ENCODE measurements around the gene FAM81A.

The FAM81A gene
- 0 to 0.09 (median 0) reads per million in 3 donors for total RNA-seq

GRCh38 chr15:59437817-59438624 lies at the start of gene FAM81A:
TSS of gene FAM81A (plus strand) at chr15:59438186. CDS start at chr15:59458627, 20,441 bp downstream.
- Histone ChIP-seq H3K4me3 (ENCODE audit: insufficient read depth, low read depth, low read length, poor library complexity, severe bottlenecking) (peak within 1 kb of the TSS; percentile 35), H3K36me3 (ENCODE audit: control insufficient read depth, insufficient read depth, low read length) (no peaks in the 10 kb centered on the region), H3K9me3 (ENCODE audit: control insufficient read depth, low read length) (no peaks in the 10 kb centered on the region), H3K4me1 (ENCODE audit: control insufficient read depth, insufficient read depth, low read length, poor library complexity, severe bottlenecking) (peaks cover 7% of the 10 kb centered on the region), H3K27ac (ENCODE audit: insufficient read depth, low read length, poor library complexity, severe bottlenecking) (no peak within 1 kb of the TSS), H3K27me3 (replicated peaks; ENCODE audit: control insufficient read depth, insufficient read depth, low read length, poor library complexity, severe bottlenecking) (peaks cover 19% of the 10 kb centered on the region)
- DNase-seq: no peak

- H3K27me3 ChIP-seq (replicated peaks; ENCODE audit: control insufficient read depth, insufficient read depth, low read length, poor library complexity, severe bottlenecking): no peaks in the 10 kb centered on the region
- H3K27ac ChIP-seq (ENCODE audit: insufficient read depth, low read length, poor library complexity, severe bottlenecking): no peak overlapping the region
- no peak for DNase-seq
- no peak overlapping the region for H3K4me3 ChIP-seq (ENCODE audit: insufficient read depth, low read depth, low read length, poor library complexity, severe bottlenecking)
- H3K4me1 ChIP-seq (ENCODE audit: control insufficient read depth, insufficient read depth, low read length, poor library complexity, severe bottlenecking): no peaks in the 10 kb centered on the region
- no peaks in the 10 kb centered on the region for H3K36me3 ChIP-seq (ENCODE audit: control insufficient read depth, insufficient read depth, low read length)
- no peaks in the 10 kb centered on the region for H3K9me3 ChIP-seq (ENCODE audit: control insufficient read depth, low read length)
These were observed 49.3 kb upstream of the FAM81A start for GRCh38 chr15:59388670-59389069.

GRCh38 chr15:59392299-59392698 lies 45.7 kb upstream of the FAM81A start:
- DNase-seq: no peak
- no peak overlapping the region for H3K27ac ChIP-seq (ENCODE audit: insufficient read depth, low read length, poor library complexity, severe bottlenecking)
- no peaks in the 10 kb centered on the region for H3K4me1 ChIP-seq (ENCODE audit: control insufficient read depth, insufficient read depth, low read length, poor library complexity, severe bottlenecking)
- no peaks in the 10 kb centered on the region for H3K36me3 ChIP-seq (ENCODE audit: control insufficient read depth, insufficient read depth, low read length)
- H3K9me3 ChIP-seq (ENCODE audit: control insufficient read depth, low read length): no peaks in the 10 kb centered on the region
- H3K4me3 ChIP-seq (ENCODE audit: insufficient read depth, low read depth, low read length, poor library complexity, severe bottlenecking): no peak overlapping the region
- H3K27me3 ChIP-seq (replicated peaks; ENCODE audit: control insufficient read depth, insufficient read depth, low read length, poor library complexity, severe bottlenecking): no peaks in the 10 kb centered on the region

DNA sequence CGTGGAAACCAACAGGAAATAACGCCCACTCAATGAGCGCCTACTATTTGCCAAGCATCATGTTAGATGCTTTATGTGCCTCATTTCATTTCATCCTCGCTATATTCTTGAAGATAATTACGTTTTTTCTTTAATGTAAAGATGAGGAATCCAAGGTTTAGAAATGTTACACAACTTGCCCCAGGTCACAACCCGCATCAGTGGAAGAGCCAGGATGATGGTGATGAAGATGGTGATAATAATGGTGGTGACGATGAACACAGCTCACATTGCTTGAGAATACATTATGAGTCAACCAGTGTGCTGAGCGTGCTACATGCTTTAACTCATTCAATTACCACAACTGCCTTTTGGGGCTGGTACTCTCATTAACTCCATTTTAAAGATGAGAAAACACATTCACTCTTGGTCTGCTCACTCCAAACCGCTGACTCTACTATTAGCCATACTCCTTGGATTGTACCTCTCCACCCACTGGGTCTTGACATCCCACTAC lies 43.8 kb upstream of the FAM81A start:
- Histone ChIP-seq H3K4me1 (ENCODE audit: control insufficient read depth, insufficient read depth, low read length, poor library complexity, severe bottlenecking) (no peaks in the 10 kb centered on the region), H3K9me3 (ENCODE audit: control insufficient read depth, low read length) (no peaks in the 10 kb centered on the region), H3K27ac (ENCODE audit: insufficient read depth, low read length, poor library complexity, severe bottlenecking) (no peak overlapping the region), H3K27me3 (replicated peaks; ENCODE audit: control insufficient read depth, insufficient read depth, low read length, poor library complexity, severe bottlenecking) (no peaks in the 10 kb centered on the region), H3K36me3 (ENCODE audit: control insufficient read depth, insufficient read depth, low read length) (no peaks in the 10 kb centered on the region), H3K4me3 (ENCODE audit: insufficient read depth, low read depth, low read length, poor library complexity, severe bottlenecking) (no peak overlapping the region)
- no peak for DNase-seq

- Histone ChIP-seq H3K9me3 (ENCODE audit: control insufficient read depth, low read length) (no peaks in the 10 kb centered on the region), H3K27me3 (replicated peaks; ENCODE audit: control insufficient read depth, insufficient read depth, low read length, poor library complexity, severe bottlenecking) (no peaks in the 10 kb centered on the region), H3K36me3 (ENCODE audit: control insufficient read depth, insufficient read depth, low read length) (no peaks in the 10 kb centered on the region), H3K4me3 (ENCODE audit: insufficient read depth, low read depth, low read length, poor library complexity, severe bottlenecking) (no peak overlapping the region), H3K27ac (ENCODE audit: insufficient read depth, low read length, poor library complexity, severe bottlenecking) (no peak overlapping the region), H3K4me1 (ENCODE audit: control insufficient read depth, insufficient read depth, low read length, poor library complexity, severe bottlenecking) (no peaks in the 10 kb centered on the region)
- no peak for DNase-seq
These were observed 41.8 kb upstream of the FAM81A start for GRCh38 chr15:59396211-59396610.

DNA sequence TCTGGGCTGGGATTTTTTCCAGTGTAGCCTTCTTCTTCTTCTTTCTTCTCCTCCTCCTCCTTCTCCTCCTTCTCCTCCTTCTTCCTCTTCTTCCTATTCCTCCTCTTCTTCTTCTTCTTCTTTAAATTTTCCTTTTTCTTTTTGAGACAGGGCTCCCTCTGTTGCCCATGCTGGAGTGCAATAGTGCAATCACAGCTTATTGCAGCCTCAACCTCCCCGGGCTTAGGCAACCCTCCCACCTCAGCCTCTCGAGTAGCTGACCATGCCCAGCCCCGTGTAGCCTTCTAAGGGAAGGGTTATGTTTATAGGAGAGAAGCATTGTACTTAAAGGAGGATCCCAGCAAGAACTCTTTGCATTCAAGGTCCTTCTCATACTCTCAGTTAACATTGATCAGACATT lies 41.3 kb upstream of the FAM81A start:
- H3K9me3 ChIP-seq (ENCODE audit: control insufficient read depth, low read length): no peaks in the 10 kb centered on the region
- H3K27ac ChIP-seq (ENCODE audit: insufficient read depth, low read length, poor library complexity, severe bottlenecking): no peak overlapping the region
- no peaks in the 10 kb centered on the region for H3K36me3 ChIP-seq (ENCODE audit: control insufficient read depth, insufficient read depth, low read length)
- DNase-seq: no peak
- no peak overlapping the region for H3K4me3 ChIP-seq (ENCODE audit: insufficient read depth, low read depth, low read length, poor library complexity, severe bottlenecking)
- no peaks in the 10 kb centered on the region for H3K27me3 ChIP-seq (replicated peaks; ENCODE audit: control insufficient read depth, insufficient read depth, low read length, poor library complexity, severe bottlenecking)
- H3K4me1 ChIP-seq (ENCODE audit: control insufficient read depth, insufficient read depth, low read length, poor library complexity, severe bottlenecking): no peaks in the 10 kb centered on the region

DNA sequence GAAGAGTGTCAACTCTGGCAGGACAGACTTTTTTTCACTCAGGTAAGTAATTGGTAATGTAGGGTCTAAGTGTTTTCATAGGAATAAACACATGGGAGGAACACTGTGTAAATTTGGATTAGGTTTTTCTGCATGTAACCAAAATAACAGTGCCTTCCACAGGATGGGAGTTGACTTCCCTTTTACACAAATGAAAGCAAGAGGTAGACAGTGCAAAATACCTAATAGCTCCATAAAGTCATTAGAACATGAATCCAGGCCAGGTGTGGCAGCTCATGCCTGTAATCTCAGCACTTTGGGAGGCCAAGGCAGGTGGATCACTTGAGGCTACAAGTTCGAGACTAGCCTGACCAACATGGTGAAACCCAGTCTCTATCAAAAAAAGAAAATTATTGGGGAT lies 39.8 kb upstream of the FAM81A start:
- Histone ChIP-seq H3K4me1 (ENCODE audit: control insufficient read depth, insufficient read depth, low read length, poor library complexity, severe bottlenecking) (no peaks in the 10 kb centered on the region), H3K27ac (ENCODE audit: insufficient read depth, low read length, poor library complexity, severe bottlenecking) (no peak overlapping the region), H3K27me3 (replicated peaks; ENCODE audit: control insufficient read depth, insufficient read depth, low read length, poor library complexity, severe bottlenecking) (no peaks in the 10 kb centered on the region), H3K36me3 (ENCODE audit: control insufficient read depth, insufficient read depth, low read length) (no peaks in the 10 kb centered on the region), H3K9me3 (ENCODE audit: control insufficient read depth, low read length) (no peaks in the 10 kb centered on the region), H3K4me3 (ENCODE audit: insufficient read depth, low read depth, low read length, poor library complexity, severe bottlenecking) (no peak overlapping the region)
- no peak for DNase-seq

DNA sequence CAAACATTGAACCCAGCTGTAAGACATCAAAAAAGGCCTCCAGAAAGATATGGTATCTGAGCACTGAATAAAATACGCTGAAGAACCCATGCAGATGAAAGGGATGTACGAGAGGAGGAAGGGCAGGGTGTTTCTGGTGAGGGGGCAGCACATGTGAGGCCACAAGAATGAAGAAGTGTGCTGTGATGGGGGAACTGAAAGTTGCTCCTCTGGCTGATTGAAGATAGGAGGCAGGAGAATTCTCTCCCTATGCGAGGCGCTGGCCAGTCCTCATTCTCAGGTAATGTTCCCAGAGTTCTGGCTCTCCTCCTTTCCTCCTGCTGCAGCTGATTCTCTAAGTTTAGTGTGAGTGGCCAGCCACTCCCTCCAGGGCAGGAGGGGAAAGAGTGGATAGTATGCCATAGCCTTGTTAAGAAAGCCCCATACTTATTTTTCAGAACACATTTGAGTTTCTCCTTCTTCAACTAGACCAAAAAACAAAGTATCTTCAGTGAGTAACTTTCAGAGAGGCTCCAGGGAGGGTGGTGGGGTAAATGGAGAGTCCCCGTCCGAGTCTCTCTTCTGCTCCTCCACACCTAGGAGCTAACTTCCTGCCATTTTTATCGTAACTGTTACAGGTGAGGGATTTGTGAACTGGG lies 38.4 kb upstream of the FAM81A start:
- no peaks in the 10 kb centered on the region for H3K9me3 ChIP-seq (ENCODE audit: control insufficient read depth, low read length)
- H3K36me3 ChIP-seq (ENCODE audit: control insufficient read depth, insufficient read depth, low read length): no peaks in the 10 kb centered on the region
- no peak for DNase-seq
- H3K27ac ChIP-seq (ENCODE audit: insufficient read depth, low read length, poor library complexity, severe bottlenecking): no peak overlapping the region
- no peaks in the 10 kb centered on the region for H3K4me1 ChIP-seq (ENCODE audit: control insufficient read depth, insufficient read depth, low read length, poor library complexity, severe bottlenecking)
- no peak overlapping the region for H3K4me3 ChIP-seq (ENCODE audit: insufficient read depth, low read depth, low read length, poor library complexity, severe bottlenecking)
- no peaks in the 10 kb centered on the region for H3K27me3 ChIP-seq (replicated peaks; ENCODE audit: control insufficient read depth, insufficient read depth, low read length, poor library complexity, severe bottlenecking)

DNA sequence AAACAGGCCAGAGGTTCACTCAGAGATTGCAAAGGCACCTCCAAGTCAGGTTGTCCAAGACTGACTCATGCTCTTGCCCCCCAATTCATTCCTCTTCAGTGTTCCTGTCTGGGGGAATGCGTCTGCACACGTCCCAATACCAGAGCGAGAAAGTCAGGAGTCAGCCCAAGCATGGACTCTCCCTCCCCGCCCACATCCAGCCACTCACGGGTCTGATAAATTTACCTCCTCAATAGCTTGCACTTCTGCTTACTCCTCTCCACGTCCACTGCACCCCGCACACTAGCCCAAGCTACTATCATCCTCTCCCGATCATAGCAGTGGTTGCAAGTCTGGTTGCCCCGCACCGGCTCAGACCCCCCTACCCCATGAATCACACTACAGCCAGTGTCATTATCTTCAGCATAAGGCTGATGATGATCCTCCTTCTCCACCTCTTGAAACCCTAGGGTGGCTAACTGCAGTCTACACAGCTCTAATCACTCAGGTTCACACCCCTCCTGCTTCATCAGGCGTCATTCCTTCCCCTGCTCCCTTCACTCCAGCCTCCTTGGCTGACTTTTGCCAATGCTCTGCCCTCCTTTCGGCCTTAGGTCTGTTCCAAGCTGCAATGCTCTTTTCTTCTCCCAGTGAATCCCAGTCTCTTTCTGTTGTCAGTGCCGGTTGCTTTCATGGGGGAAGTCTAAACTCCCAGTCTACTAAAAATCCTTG lies 37.7 kb upstream of the FAM81A start:
- no peak for DNase-seq

More for the DNA sequence above, 37.7 kb upstream of the FAM81A start:
- no peaks in the 10 kb centered on the region for H3K9me3 ChIP-seq (ENCODE audit: control insufficient read depth, low read length)
- H3K27ac ChIP-seq (ENCODE audit: insufficient read depth, low read length, poor library complexity, severe bottlenecking): no peak overlapping the region
- no peaks in the 10 kb centered on the region for H3K4me1 ChIP-seq (ENCODE audit: control insufficient read depth, insufficient read depth, low read length, poor library complexity, severe bottlenecking)
- H3K4me3 ChIP-seq (ENCODE audit: insufficient read depth, low read depth, low read length, poor library complexity, severe bottlenecking): no peak overlapping the region
- H3K36me3 ChIP-seq (ENCODE audit: control insufficient read depth, insufficient read depth, low read length): no peaks in the 10 kb centered on the region
- H3K27me3 ChIP-seq (replicated peaks; ENCODE audit: control insufficient read depth, insufficient read depth, low read length, poor library complexity, severe bottlenecking): no peaks in the 10 kb centered on the region

Data from effector memory CD4-positive, alpha-beta T cell (primary cell).